Ishikawa (cell line): ENCODE measurements around the gene CTDP1.

Experiments used
- CEBPB ChIP-seq: IDR thresholded peaks from 2 replicates; pipeline ENCODE4 v1.6.1; 2012
- EP300 ChIP-seq: IDR thresholded peaks from 2 replicates; pipeline ENCODE4 v1.6.1; 2012; ENCODE audit warnings: borderline replicate concordance
- YY1 ChIP-seq: IDR thresholded peaks from 2 replicates; pipeline ENCODE4 v1.6.1; 2012; ENCODE audit warnings: low read depth
- TF ChIP-seq, protein P1 (sequence below): IDR thresholded peaks from 2 replicates; pipeline ENCODE4 v1.6.1; 2012

- TF ChIP-seq CEBPB, result no peak
- TF ChIP-seq YY1, result no peak
- TF ChIP-seq, protein P1, sequence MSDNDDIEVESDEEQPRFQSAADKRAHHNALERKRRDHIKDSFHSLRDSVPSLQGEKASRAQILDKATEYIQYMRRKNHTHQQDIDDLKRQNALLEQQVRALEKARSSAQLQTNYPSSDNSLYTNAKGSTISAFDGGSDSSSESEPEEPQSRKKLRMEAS, result no peak
- TF ChIP-seq EP300, result no peak
Observed at GRCh38 chr18:79723628-79724027, 44.0 kb downstream of the CTDP1 start.
